OCI-LY1 (cell line): Measurements from ENCODE around the gene NPAS1.
A peak's percentile ranks its signal among the peaks of the same experiment; 100 is the strongest.

Source experiments
- H2AFZ ChIP-seq: fragments of 200-600 bp; sonication (generic), shearing (Covaris generic); 2 replicates; pipeline ENCODE4 v1.6.0; 2014; ENCODE audit warnings: antibody characterized with exemption, mild to moderate bottlenecking, low read length
- H3F3A ChIP-seq: fragments of 200-600 bp; sonication (generic), shearing (Covaris generic); 2 replicates; pipeline ENCODE4 v1.6.0; 2014; ENCODE audit warnings: mild to moderate bottlenecking, antibody characterized with exemption, low read length, moderate library complexity; ENCODE audit not compliant: insufficient read depth
- H3K27ac ChIP-seq: fragments of 200-600 bp; sonication (generic); 2 replicates; pipeline ENCODE4 v1.5.1; 2014; ENCODE audit warnings: low read length, mixed run types, mild to moderate bottlenecking, low read depth; ENCODE audit not compliant: poor library complexity, severe bottlenecking
- H3K27me3 ChIP-seq: fragments of 200-600 bp; sonication (generic); 2 replicates; pipeline ENCODE4 v1.6.0; 2014; ENCODE audit warnings: antibody characterized with exemption, mild to moderate bottlenecking, low read length, moderate library complexity; ENCODE audit not compliant: insufficient read depth
- H3K36me3 ChIP-seq: fragments of 200-600 bp; sonication (generic); 2 replicates; pipeline ENCODE4 v1.6.1; 2014; ENCODE audit warnings: mild to moderate bottlenecking, antibody characterized with exemption, low read length, moderate library complexity, mixed read lengths; ENCODE audit not compliant: insufficient read depth
- H3K4me1 ChIP-seq: fragments of 200-600 bp; sonication (generic); 2 replicates; pipeline ENCODE4 v1.5.1; 2014; ENCODE audit warnings: mild to moderate bottlenecking, low read length, moderate library complexity; ENCODE audit not compliant: insufficient read depth, severe bottlenecking
- H3K4me2 ChIP-seq: fragments of 200-600 bp; sonication (generic), shearing (Covaris generic); 2 replicates; pipeline ENCODE4 v1.6.1; 2014; ENCODE audit warnings: low read length
- H3K4me3 ChIP-seq: fragments of 200-600 bp; sonication (generic); 2 replicates; pipeline ENCODE4 v1.5.1; 2014; ENCODE audit warnings: low read length, low read depth, mild to moderate bottlenecking, mixed read lengths; ENCODE audit not compliant: poor library complexity, severe bottlenecking
- H3K79me2 ChIP-seq: fragments of 200-600 bp; shearing (Covaris generic); 2 replicates; pipeline ENCODE4 v1.6.1; 2016; ENCODE audit warnings: mixed run types, low read length, mixed read lengths; ENCODE audit not compliant: insufficient read depth
- H3K9ac ChIP-seq: fragments of 200-600 bp; sonication (generic), shearing (Covaris generic); 2 replicates; pipeline ENCODE4 v1.6.1; 2014; ENCODE audit warnings: mild to moderate bottlenecking, low read length, mixed read lengths
- H3K9me2 ChIP-seq: fragments of 200-600 bp; sonication (generic), shearing (Covaris generic); 2 replicates; pipeline ENCODE4 v1.6.1; 2014; ENCODE audit warnings: low read depth, mild to moderate bottlenecking, low read length, mixed read lengths
- H3K9me3 ChIP-seq: fragments of 200-600 bp; shearing (Covaris generic); 2 replicates; pipeline ENCODE4 v1.6.1; 2014; ENCODE audit warnings: low read length, mixed read lengths
- H4K20me1 ChIP-seq: fragments of 200-600 bp; sonication (generic), shearing (Covaris generic); 2 replicates; pipeline ENCODE4 v1.6.0; 2016; ENCODE audit warnings: mild to moderate bottlenecking, low read length; ENCODE audit not compliant: insufficient read depth
- CTCF ChIP-seq: fragments of 200-600 bp; sonication (generic), shearing (Covaris generic); IDR thresholded peaks from 2 replicates; pipeline ENCODE4 v1.5.1; 2017; ENCODE audit warnings: mild to moderate bottlenecking, antibody characterized with exemption, low read length, moderate library complexity, mixed read lengths
- EZH2 ChIP-seq: fragments of 200-600 bp; sonication (generic), shearing (Covaris generic); IDR thresholded peaks from 2 replicates; pipeline ENCODE4 v1.8.0; 2017; ENCODE audit warnings: borderline replicate concordance, mixed run types, mild to moderate bottlenecking, antibody characterized with exemption, low read length, moderate library complexity, mixed read lengths

The NPAS1 gene

GRCh38 chr19:47021536-47022139, 2.0 kb downstream of the NPAS1 start:
- no peak overlapping the region for H3K27ac ChIP-seq
- no peaks in the 10 kb centered on the region for H3F3A ChIP-seq
- H3K36me3 ChIP-seq: no peaks in the 10 kb centered on the region
- H3K9me2 ChIP-seq: no peaks in the 10 kb centered on the region
- H3K79me2 ChIP-seq: no peaks in the 10 kb centered on the region
- TF ChIP-seq CTCF (no peak), EZH2 (no peak; the same call in 1 of the 2 replicates)
- H3K4me2 ChIP-seq: no peak overlapping the region
- no peaks in the 10 kb centered on the region for H4K20me1 ChIP-seq
- no peak overlapping the region for H3K9ac ChIP-seq
- H3K27me3 ChIP-seq: peaks cover 15% of the 10 kb centered on the region
- no peak overlapping the region for H2AFZ ChIP-seq
- no peak overlapping the region for H3K4me3 ChIP-seq
- H3K9me3 ChIP-seq: no peaks in the 10 kb centered on the region
- peaks cover 13% of the 10 kb centered on the region for H3K4me1 ChIP-seq

- H2AFZ ChIP-seq: no peak overlapping the region
- H3K9me2 ChIP-seq: no peaks in the 10 kb centered on the region
- H3K9ac ChIP-seq: no peak overlapping the region
- H3K4me3 ChIP-seq: no peak overlapping the region
- no peak overlapping the region for H3K27ac ChIP-seq
- no peaks in the 10 kb centered on the region for H3K9me3 ChIP-seq
- H3K79me2 ChIP-seq: no peaks in the 10 kb centered on the region
- no peak overlapping the region for H3K4me2 ChIP-seq
- no peaks in the 10 kb centered on the region for H3F3A ChIP-seq
- no peaks in the 10 kb centered on the region for H4K20me1 ChIP-seq
- H3K36me3 ChIP-seq: no peaks in the 10 kb centered on the region
- no peak for TF ChIP-seq EZH2
- no peak for TF ChIP-seq CTCF
- peaks cover 13% of the 10 kb centered on the region for H3K4me1 ChIP-seq
- H3K27me3 ChIP-seq: peaks cover 15% of the 10 kb centered on the region
Observed at GRCh38 chr19:47022140-47022536, 2.5 kb downstream of the NPAS1 start.

- H3K4me2 ChIP-seq: 0 out of 2 replicates have a peak overlapping the region, but pooled peaks have one; percentile 12
- H3K79me2 ChIP-seq: no peaks in the 10 kb centered on the region
- H3K9me3 ChIP-seq: no peaks in the 10 kb centered on the region
- peaks cover 15% of the 10 kb centered on the region for H3K27me3 ChIP-seq
- H3K9ac ChIP-seq: no peak overlapping the region
- H2AFZ ChIP-seq: no peak overlapping the region
- H3K4me3 ChIP-seq: no peak overlapping the region
- H3K36me3 ChIP-seq: no peaks in the 10 kb centered on the region
- TF ChIP-seq EZH2 (no peak), CTCF (no peak)
- no peak overlapping the region for H3K27ac ChIP-seq
- no peaks in the 10 kb centered on the region for H3F3A ChIP-seq
- H3K4me1 ChIP-seq: peaks cover 13% of the 10 kb centered on the region
- no peaks in the 10 kb centered on the region for H4K20me1 ChIP-seq
- no peaks in the 10 kb centered on the region for H3K9me2 ChIP-seq
Observed at GRCh38 chr19:47022541-47023447, 3.2 kb downstream of the NPAS1 start.
